Smooth muscle cell (in vitro differentiated cells): ENCODE data around the gene TIMM13. TPM values are rescaled to one million over a fixed set of nuclear protein-coding genes. Genes with fewer than 3 reads are reported as not detected.

Experiments used
- DNase-seq: peaks from one replicate; lab custom pipeline; 2025; ENCODE audit not compliant: unreplicated experiment; lab: John Stamatoyannopoulos, UW
- H2AFZ ChIP-seq: fragments of 200-600 bp; sonication (generic); 2 replicates; pipeline ENCODE4 v1.6.0; 2016; ENCODE audit warnings: antibody characterized with exemption, low read depth, mild to moderate bottlenecking
- H3F3A ChIP-seq: fragments of 200-600 bp; sonication (generic); 2 replicates; pipeline ENCODE4 v1.6.0; 2017; ENCODE audit warnings: antibody characterized with exemption, low read depth
- H3K27ac ChIP-seq: fragments of 200-600 bp; sonication (generic); 2 replicates; pipeline ENCODE4 v1.5.1; 2016; ENCODE audit warnings: low read depth, mild to moderate bottlenecking
- H3K27me3 ChIP-seq: fragments of 200-600 bp; sonication (generic); 2 replicates; pipeline ENCODE4 v1.6.1; 2016; ENCODE audit warnings: low read depth, mild to moderate bottlenecking
- H3K36me3 ChIP-seq: fragments of 200-600 bp; sonication (generic); 2 replicates; pipeline ENCODE4 v1.5.1; 2016; ENCODE audit warnings: low read depth
- H3K4me1 ChIP-seq: fragments of 200-600 bp; sonication (generic); 2 replicates; pipeline ENCODE4 v1.5.1; 2016; ENCODE audit warnings: low read depth
- H3K4me2 ChIP-seq: fragments of 200-600 bp; sonication (generic); 2 replicates; pipeline ENCODE4 v1.6.0; 2016; ENCODE audit warnings: mild to moderate bottlenecking
- H3K4me3 ChIP-seq: fragments of 200-600 bp; sonication (generic); 2 replicates; pipeline ENCODE4 v1.5.1; 2016; ENCODE audit warnings: mild to moderate bottlenecking
- H3K79me2 ChIP-seq: fragments of 200-600 bp; sonication (generic); 2 replicates; pipeline ENCODE4 v1.6.0; 2016; ENCODE audit warnings: low read depth, mild to moderate bottlenecking
- H3K9ac ChIP-seq: fragments of 200-600 bp; sonication (generic); 2 replicates; pipeline ENCODE4 v1.6.0; 2016; ENCODE audit warnings: low read depth
- H3K9me3 ChIP-seq: fragments of 200-600 bp; sonication (generic); replicated peaks from 2 replicates; pipeline ENCODE4 v1.5.1; 2016; ENCODE audit warnings: low read depth
- H4K20me1 ChIP-seq: fragments of 200-600 bp; sonication (generic); 2 replicates; pipeline ENCODE4 v1.6.0; 2016; ENCODE audit warnings: low read depth
- CTCF ChIP-seq: fragments of 200-600 bp; sonication (generic); IDR thresholded peaks from 2 replicates; pipeline ENCODE4 v1.5.1; 2017; ENCODE audit warnings: borderline replicate concordance, mild to moderate bottlenecking, antibody characterized with exemption; ENCODE audit not compliant: insufficient read depth, poor library complexity, severe bottlenecking
- WGBS: methylation state at CpG from one replicate; pipeline ENCODE4 v1.1.7; 2016; ENCODE audit warnings: low lambda C conversion rate; 5-methylcytosine and 5-hydroxymethylcytosine counted together
- polyA plus RNA-seq: library from polyadenylated mRNA; unstranded; fragments of >200 nt; fragmentation: Nextera tagmentation; extraction: Ambion mirVana; gene quantifications from 2 replicates; pipeline ENCODE4 v1.2.1, GENCODE V29; 2016
- total RNA-seq: library from RNA; depleted of rRNA; stranded (reverse); fragments of >200 nt; gene quantifications from 2 replicates; pipeline ENCODE4 v1.2.3, GENCODE V29; 2014

The TIMM13 gene
- total and polyA plus RNA-seq, 2 experiments from 2014 or later: 20.0 to 107 TPM

- Histone ChIP-seq H4K20me1 (peaks cover 5% of the 10 kb centered on the region), H3K27ac (no peak overlapping the region), H3K79me2 (peaks cover 8% of the 10 kb centered on the region), H3K4me1 (peaks cover 9% of the 10 kb centered on the region), H3K9ac (no peak overlapping the region), H3K27me3 (no peaks in the 10 kb centered on the region), H3K9me3 (no peaks in the 10 kb centered on the region), H2AFZ (no peak overlapping the region), H3K4me2 (no peak overlapping the region), H3F3A (peaks cover 6% of the 10 kb centered on the region), H3K4me3 (no peak overlapping the region), H3K36me3 (no peaks in the 10 kb centered on the region)
- no peak for DNase-seq
- no peak for TF ChIP-seq CTCF
- WGBS: over 99% methylated on average over 36 of the region's 37 CpGs
These were observed 4.1 kb upstream of the TIMM13 start for GRCh38 chr19:2431318-2432055.

- no peak overlapping the region for H3K4me2 ChIP-seq
- 94% methylated on average over 10 of the region's 25 CpGs for WGBS
- H3K27me3 ChIP-seq: no peaks in the 10 kb centered on the region
- peaks cover 6% of the 10 kb centered on the region for H3F3A ChIP-seq
- no peak overlapping the region for H3K27ac ChIP-seq
- H3K9me3 ChIP-seq: no peaks in the 10 kb centered on the region
- peaks cover 18% of the 10 kb centered on the region for H4K20me1 ChIP-seq
- no peak for TF ChIP-seq CTCF
- H3K4me1 ChIP-seq: peaks cover 12% of the 10 kb centered on the region
- no peaks in the 10 kb centered on the region for H3K36me3 ChIP-seq
- no peak overlapping the region for H3K4me3 ChIP-seq
- H3K79me2 ChIP-seq: peaks cover 19% of the 10 kb centered on the region
- H2AFZ ChIP-seq: no peak overlapping the region
- H3K9ac ChIP-seq: no peak overlapping the region
- no peak for DNase-seq
These were observed 2.6 kb upstream of the TIMM13 start for GRCh38 chr19:2429917-2430535.

- H2AFZ ChIP-seq: no peak overlapping the region
- H3F3A ChIP-seq: peaks cover 6% of the 10 kb centered on the region
- H3K4me3 ChIP-seq: no peak overlapping the region
- 92% methylated on average over 37 of the region's 37 CpGs for WGBS
- no peak for DNase-seq
- no peak overlapping the region for H3K27ac ChIP-seq
- no peaks in the 10 kb centered on the region for H3K27me3 ChIP-seq
- H3K9me3 ChIP-seq: no peaks in the 10 kb centered on the region
- H3K4me1 ChIP-seq: peaks cover 12% of the 10 kb centered on the region
- H3K9ac ChIP-seq: no peak overlapping the region
- H3K79me2 ChIP-seq: peaks cover 29% of the 10 kb centered on the region
- TF ChIP-seq CTCF: no peak
- peaks cover 27% of the 10 kb centered on the region for H4K20me1 ChIP-seq
- H3K36me3 ChIP-seq: no peaks in the 10 kb centered on the region
- no peak overlapping the region for H3K4me2 ChIP-seq
These were observed 1.6 kb upstream of the TIMM13 start for GRCh38 chr19:2428756-2429711.
